HepG2 (cell line): ENCODE measurements around the gene ATRIP. TPM values are rescaled to one million over a fixed set of nuclear protein-coding genes. Genes with fewer than 3 reads are reported as not detected.

Experiments
- CCAR2 ChIP-seq: fragments of 200-400 bp; formaldehyde crosslinking; optimal IDR thresholded peaks from 2 replicates; pipeline ENCODE3; 2018; ENCODE audit warnings: low read depth, mild to moderate bottlenecking, low read length, moderate library complexity
- NPAS2 ChIP-seq: sonication (generic); formaldehyde crosslinking; IDR thresholded peaks from 2 replicates; pipeline ENCODE4 v1.8.0; 2022; ENCODE audit warnings: mild to moderate bottlenecking, missing genetic modification reagents, borderline replicate concordance
- PAWR ChIP-seq: sonication (generic); formaldehyde crosslinking; IDR thresholded peaks from 2 replicates; pipeline ENCODE4 v1.4.0; 2020; ENCODE audit warnings: missing genetic modification reagents, mild to moderate bottlenecking, borderline replicate concordance
- REXO4 ChIP-seq: sonication (generic); formaldehyde crosslinking; IDR thresholded peaks from 2 replicates; pipeline ENCODE4 v1.8.0; 2022; ENCODE audit warnings: missing genetic modification reagents, mild to moderate bottlenecking, borderline replicate concordance
- ZBTB8A ChIP-seq: sonication (generic); formaldehyde crosslinking; IDR thresholded peaks from 2 replicates; pipeline ENCODE4 v1.4.0; 2020; ENCODE audit warnings: mild to moderate bottlenecking, low read depth, missing genetic modification reagents, borderline replicate concordance
- ZNF333 ChIP-seq: sonication (generic); formaldehyde crosslinking; IDR thresholded peaks from 2 replicates; pipeline ENCODE4 v1.4.0; 2020; ENCODE audit warnings: mild to moderate bottlenecking, missing genetic modification reagents, borderline replicate concordance
- ZNF451 ChIP-seq: sonication (generic); formaldehyde crosslinking; IDR thresholded peaks from 2 replicates; pipeline ENCODE4 v1.5.0; 2020; ENCODE audit warnings: mild to moderate bottlenecking, missing genetic modification reagents
- ZNF552 ChIP-seq: sonication (generic); formaldehyde crosslinking; IDR thresholded peaks from 2 replicates; pipeline ENCODE4 v1.9.0; 2022; ENCODE audit warnings: missing genetic modification reagents, mild to moderate bottlenecking, borderline replicate concordance
- ZNF75D ChIP-seq: sonication (generic); formaldehyde crosslinking; IDR thresholded peaks from 2 replicates; pipeline ENCODE4 v1.8.1; 2023; ENCODE audit warnings: missing genetic modification reagents, mild to moderate bottlenecking, borderline replicate concordance
- polyA plus RNA-seq, 8 experiments: library from polyadenylated mRNA; depleted of rRNA in 3 of 8; stranded (reverse) in 7 of 8; unstranded in 1 of 8; fragments of >200 nt; fragmentation: Illumina TruSeq in 4 of 8; extraction: Trizol in 4 of 8; gene quantifications; 2 replicates each; pipeline versions ENCODE4 v1.2.1 to v1.2.3, GENCODE V29; 2011 to 2016; ENCODE audit warnings: low read depth in 4 of 8, missing spikeins in 1 of 8, mixed read lengths in 1 of 8; ENCODE audit not compliant: insufficient read depth in 1 of 8
- total RNA-seq, 5 experiments: library from RNA; depleted of rRNA; stranded (reverse); fragments of >200 nt; fragmentation: Illumina TruSeq; extraction: Trizol; gene quantifications; 2 replicates each; pipeline ENCODE4 v1.2.3, GENCODE V29; 2016; ENCODE audit warnings: low read depth in 1 of 5
- TF ChIP-seq, protein P1 (sequence below): sonication (generic); formaldehyde crosslinking; IDR thresholded peaks from 2 replicates; pipeline ENCODE4 v1.4.0; 2020; ENCODE audit warnings: missing genetic modification reagents, borderline replicate concordance
- TF ChIP-seq, protein P2 (sequence below): sonication (generic); formaldehyde crosslinking; IDR thresholded peaks from 2 replicates; pipeline ENCODE4 v1.4.0; 2020; ENCODE audit warnings: missing genetic modification reagents, borderline replicate concordance
- TF ChIP-seq, protein P3 (sequence below), 2 experiments: fragments of 450-650 bp in 1 of 2; sonication (generic) in 1 of 2; formaldehyde crosslinking in 1 of 2; IDR thresholded peaks; 2 replicates each; pipeline versions ENCODE4 v1.6.1 to v1.8.0; 2016 to 2022; ENCODE audit warnings: antibody characterized with exemption in 1 of 2, mild to moderate bottlenecking in 1 of 2, missing genetic modification reagents in 1 of 2

The ATRIP gene
- total and polyA plus RNA-seq, 2 of the 13 experiments (the other 11 are each of a cell fraction or from before 2014, with no cell fraction given), result 5.1 to 12.5 TPM

DNA sequence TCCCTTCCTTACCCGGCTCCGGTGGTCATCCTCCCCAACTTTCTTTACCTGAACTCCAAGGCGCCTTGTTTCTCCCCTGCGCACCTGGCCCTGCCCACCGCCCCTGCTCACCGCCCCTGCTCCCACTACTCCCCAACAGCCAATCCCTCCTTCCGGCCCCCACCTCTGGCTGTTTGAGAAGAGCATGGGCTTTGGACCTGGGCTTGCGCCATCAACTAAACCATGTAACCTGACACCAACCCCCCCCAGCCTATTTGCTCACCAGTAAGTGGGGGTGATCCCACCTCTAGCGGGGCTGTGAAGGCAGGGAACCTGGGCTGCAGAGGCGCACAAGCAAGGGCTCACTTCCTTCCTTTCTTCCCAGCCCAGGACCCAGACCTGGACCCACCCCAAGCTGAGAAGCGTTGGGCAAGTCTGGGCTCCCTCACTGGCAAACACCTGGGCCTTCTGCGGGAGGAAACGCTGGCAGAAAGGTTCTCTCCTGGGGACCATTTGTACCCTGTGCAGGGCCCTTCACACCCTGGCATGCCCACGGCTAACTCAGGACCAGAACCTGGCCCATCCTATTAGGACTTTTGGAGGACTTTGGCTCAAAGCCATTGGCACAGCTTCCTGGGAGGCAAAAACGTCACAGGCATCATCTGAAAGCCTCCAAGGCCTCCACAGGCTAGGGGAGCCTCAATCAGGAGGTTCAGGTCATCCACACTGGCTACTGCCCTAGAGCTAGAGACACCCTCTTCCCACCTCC, 16.4 kb upstream of the ATRIP start, which contains the start of gene PLXNB1 (continued):
- TF ChIP-seq, protein P1, sequence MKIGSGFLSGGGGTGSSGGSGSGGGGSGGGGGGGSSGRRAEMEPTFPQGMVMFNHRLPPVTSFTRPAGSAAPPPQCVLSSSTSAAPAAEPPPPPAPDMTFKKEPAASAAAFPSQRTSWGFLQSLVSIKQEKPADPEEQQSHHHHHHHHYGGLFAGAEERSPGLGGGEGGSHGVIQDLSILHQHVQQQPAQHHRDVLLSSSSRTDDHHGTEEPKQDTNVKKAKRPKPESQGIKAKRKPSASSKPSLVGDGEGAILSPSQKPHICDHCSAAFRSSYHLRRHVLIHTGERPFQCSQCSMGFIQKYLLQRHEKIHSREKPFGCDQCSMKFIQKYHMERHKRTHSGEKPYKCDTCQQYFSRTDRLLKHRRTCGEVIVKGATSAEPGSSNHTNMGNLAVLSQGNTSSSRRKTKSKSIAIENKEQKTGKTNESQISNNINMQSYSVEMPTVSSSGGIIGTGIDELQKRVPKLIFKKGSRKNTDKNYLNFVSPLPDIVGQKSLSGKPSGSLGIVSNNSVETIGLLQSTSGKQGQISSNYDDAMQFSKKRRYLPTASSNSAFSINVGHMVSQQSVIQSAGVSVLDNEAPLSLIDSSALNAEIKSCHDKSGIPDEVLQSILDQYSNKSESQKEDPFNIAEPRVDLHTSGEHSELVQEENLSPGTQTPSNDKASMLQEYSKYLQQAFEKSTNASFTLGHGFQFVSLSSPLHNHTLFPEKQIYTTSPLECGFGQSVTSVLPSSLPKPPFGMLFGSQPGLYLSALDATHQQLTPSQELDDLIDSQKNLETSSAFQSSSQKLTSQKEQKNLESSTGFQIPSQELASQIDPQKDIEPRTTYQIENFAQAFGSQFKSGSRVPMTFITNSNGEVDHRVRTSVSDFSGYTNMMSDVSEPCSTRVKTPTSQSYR (CRISPR knock-in tag), result peak; percentile 88
- TF ChIP-seq ZNF333 (CRISPR knock-in tag) (0 out of 2 replicates have a peak, but pooled peaks have one; percentile 90), PAWR (CRISPR knock-in tag) (0 out of 2 replicates have a peak, but pooled peaks have one; percentile 54), NPAS2 (no peak), ZBTB8A (CRISPR knock-in tag) (no peak; the same call in 1 of the 2 replicates), ZNF75D (CRISPR knock-in tag) (no peak), REXO4 (CRISPR knock-in tag) (no peak), ZNF451 (CRISPR knock-in tag) (peak; percentile 79; the same call in 1 of the 2 replicates), ZNF552 (CRISPR knock-in tag) (peak; percentile 64; the same call in 1 of the 2 replicates), CCAR2 (peak; percentile 82)
- TF ChIP-seq, protein P2, sequence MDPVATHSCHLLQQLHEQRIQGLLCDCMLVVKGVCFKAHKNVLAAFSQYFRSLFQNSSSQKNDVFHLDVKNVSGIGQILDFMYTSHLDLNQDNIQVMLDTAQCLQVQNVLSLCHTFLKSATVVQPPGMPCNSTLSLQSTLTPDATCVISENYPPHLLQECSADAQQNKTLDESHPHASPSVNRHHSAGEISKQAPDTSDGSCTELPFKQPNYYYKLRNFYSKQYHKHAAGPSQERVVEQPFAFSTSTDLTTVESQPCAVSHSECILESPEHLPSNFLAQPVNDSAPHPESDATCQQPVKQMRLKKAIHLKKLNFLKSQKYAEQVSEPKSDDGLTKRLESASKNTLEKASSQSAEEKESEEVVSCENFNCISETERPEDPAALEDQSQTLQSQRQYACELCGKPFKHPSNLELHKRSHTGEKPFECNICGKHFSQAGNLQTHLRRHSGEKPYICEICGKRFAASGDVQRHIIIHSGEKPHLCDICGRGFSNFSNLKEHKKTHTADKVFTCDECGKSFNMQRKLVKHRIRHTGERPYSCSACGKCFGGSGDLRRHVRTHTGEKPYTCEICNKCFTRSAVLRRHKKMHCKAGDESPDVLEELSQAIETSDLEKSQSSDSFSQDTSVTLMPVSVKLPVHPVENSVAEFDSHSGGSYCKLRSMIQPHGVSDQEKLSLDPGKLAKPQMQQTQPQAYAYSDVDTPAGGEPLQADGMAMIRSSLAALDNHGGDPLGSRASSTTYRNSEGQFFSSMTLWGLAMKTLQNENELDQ (CRISPR knock-in tag), result no peak
- TF ChIP-seq, protein P3, sequence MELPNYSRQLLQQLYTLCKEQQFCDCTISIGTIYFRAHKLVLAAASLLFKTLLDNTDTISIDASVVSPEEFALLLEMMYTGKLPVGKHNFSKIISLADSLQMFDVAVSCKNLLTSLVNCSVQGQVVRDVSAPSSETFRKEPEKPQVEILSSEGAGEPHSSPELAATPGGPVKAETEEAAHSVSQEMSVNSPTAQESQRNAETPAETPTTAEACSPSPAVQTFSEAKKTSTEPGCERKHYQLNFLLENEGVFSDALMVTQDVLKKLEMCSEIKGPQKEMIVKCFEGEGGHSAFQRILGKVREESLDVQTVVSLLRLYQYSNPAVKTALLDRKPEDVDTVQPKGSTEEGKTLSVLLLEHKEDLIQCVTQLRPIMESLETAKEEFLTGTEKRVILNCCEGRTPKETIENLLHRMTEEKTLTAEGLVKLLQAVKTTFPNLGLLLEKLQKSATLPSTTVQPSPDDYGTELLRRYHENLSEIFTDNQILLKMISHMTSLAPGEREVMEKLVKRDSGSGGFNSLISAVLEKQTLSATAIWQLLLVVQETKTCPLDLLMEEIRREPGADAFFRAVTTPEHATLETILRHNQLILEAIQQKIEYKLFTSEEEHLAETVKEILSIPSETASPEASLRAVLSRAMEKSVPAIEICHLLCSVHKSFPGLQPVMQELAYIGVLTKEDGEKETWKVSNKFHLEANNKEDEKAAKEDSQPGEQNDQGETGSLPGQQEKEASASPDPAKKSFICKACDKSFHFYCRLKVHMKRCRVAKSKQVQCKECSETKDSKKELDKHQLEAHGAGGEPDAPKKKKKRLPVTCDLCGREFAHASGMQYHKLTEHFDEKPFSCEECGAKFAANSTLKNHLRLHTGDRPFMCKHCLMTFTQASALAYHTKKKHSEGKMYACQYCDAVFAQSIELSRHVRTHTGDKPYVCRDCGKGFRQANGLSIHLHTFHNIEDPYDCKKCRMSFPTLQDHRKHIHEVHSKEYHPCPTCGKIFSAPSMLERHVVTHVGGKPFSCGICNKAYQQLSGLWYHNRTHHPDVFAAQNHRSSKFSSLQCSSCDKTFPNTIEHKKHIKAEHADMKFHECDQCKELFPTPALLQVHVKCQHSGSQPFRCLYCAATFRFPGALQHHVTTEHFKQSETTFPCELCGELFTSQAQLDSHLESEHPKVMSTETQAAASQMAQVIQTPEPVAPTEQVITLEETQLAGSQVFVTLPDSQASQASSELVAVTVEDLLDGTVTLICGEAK (IDR thresholded peaks at IDR 0.05), result no peak
- TF ChIP-seq, protein P3 (CRISPR knock-in tag; IDR thresholded peaks at IDR 0.05), result peak; percentile 58; the same call in 1 of the 2 replicates
